IPS-NIHi11 (cell line): ENCODE data around the gene SIRT7.
A peak's percentile ranks its signal among the peaks of the same experiment; 100 is the strongest.

Experiments
- DNase-seq: peaks from one replicate; pipeline ENCODE4 v3.0.0; 2012; ENCODE audit warnings: mixed read lengths, low spot score

SIRT7 gene

DNA sequence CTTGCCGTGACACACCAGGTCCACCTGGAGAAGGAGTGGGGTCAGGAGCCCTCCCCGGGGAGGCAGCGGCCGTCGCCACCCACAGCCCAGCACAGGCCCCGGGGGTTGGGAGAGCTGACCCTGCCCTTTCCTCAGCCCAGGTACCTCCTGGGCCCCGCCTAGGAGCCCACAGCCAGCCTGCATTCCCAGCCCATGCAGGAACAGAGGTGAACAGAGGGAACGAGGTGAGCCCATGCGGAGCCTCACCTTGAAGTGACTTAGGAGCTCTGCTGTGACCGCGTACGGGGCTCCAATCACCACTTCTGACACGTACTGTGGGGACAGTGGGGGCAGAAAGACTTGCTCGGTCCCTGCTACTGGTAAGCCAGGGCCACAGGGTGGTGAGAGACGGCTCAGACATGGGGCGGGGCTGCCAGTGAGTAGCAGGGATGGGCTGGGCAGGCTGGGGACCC, 12.5 kb downstream of the SIRT7 start:
- DNase-seq: no peak

DNA sequence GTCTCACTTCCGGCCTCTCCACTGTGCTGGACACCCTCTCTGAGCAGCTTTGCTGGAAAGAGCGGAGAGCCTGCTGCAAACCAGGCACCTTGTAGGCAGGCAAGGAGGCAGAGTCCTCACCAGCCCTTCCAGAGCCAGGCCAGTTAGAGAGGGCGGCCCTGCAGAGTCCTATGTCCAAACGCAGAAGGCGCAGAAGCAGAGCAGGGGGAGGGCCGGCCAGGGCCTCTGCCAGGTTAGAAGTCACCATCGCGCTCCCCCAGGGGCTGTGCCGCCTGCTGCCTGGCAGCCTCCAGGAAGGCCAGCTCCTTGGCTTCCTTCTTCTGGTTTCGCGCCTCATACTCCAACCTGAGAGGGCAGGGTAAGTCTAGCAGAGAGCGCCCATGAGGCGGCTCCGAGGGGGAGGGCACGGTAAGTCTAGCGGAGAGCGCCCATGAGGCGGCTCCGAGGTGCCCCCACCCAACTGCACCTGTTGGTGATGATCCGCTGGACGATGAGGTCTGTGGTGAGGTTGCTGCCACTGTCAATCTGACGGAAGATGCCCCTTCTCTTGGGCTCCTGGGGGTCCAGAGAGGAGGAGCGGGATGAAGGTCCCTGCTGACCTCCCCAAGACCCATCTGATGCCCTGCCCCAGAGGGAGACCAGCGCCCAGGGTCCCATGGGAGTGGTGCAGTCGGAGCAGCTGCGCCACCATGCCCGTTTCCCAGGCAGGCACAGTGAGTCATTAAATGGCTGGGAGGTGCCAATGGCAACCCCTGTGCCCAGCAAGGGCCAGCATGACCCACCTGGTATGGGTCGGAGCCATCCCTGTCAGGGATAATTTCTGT, 13.2 kb downstream of the SIRT7 start:
- no peak for DNase-seq

GRCh38 chr17:81903896-81904599, 13.9 kb downstream of the SIRT7 start:
- DNase-seq: no peak

GRCh38 chr17:81903415-81903831, 14.6 kb downstream of the SIRT7 start:
- no peak for DNase-seq

DNA sequence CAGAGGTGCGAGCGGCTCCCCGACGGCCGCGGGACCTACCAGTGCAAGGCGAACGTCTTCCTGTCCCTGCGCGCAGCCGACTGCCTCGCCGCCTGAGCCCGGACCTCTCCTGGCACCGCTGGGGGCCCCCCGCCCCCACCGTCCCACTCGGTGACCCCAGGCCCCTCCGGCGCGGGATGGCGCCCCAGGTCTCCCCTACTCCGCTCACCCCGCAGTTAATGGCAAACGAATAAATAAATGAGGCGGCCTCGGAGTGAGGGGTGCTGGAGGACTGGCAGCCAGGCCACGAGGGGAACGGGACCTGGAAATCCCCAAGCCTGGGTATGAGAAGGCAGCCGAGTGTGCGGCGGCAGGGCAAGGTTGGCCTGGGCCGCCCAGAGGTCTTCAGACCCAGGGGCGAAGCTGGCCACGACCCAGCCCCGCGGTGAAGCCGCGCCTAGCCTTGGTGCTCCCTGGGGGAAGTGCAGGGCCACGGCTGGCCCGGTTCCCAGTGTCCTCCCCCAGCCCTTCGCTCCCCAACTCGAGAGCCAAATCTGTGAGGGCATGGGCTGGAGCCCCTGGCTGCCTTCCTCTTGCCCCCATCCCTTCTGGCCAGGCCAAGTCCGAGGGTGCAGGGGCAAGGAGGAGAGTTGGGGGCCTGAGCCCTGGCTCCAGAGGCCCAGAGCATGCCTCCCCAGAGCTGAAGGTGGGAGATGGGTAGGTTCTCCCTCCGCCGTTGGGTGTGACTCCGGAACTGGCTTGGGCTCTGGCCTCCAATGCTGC, 15.1 kb downstream of the SIRT7 start:
- peak; percentile 45 for DNase-seq

DNA sequence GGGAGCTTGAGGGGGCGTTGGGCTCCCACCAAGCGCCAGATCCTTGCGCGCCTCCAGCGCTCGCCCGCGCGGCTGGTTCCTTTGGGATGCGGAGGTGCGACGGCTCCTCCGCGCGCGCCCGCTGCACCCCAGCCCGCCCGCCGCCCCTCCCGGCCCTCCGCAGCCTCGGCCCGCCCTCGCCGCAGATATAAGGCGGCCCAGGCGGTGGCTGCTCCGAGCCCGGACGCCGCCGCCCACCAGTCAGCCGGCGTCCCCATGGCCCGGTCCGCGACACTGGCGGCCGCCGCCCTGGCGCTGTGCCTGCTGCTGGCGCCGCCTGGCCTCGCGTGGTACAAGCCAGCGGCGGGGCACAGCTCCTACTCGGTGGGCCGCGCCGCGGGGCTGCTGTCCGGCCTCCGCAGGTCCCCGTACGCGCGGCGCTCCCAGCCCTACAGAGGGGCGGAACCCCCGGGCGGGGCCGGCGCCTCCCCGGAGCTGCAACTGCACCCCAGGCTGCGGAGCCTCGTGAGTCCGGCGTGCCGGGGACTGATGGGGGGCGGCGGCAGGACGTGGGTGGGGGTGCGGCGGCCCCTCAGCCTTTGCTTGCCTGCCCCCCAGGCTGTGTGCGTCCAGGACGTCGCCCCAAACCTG, 15.8 kb downstream of the SIRT7 start, which contains the start of gene NPB:
Gene NPB, plus strand, starts transcription at position 216 of the 630 bp plus-strand sequence. Its CDS starts 40 bp downstream, at position 256.
- peak; percentile 70 for DNase-seq

DNA sequence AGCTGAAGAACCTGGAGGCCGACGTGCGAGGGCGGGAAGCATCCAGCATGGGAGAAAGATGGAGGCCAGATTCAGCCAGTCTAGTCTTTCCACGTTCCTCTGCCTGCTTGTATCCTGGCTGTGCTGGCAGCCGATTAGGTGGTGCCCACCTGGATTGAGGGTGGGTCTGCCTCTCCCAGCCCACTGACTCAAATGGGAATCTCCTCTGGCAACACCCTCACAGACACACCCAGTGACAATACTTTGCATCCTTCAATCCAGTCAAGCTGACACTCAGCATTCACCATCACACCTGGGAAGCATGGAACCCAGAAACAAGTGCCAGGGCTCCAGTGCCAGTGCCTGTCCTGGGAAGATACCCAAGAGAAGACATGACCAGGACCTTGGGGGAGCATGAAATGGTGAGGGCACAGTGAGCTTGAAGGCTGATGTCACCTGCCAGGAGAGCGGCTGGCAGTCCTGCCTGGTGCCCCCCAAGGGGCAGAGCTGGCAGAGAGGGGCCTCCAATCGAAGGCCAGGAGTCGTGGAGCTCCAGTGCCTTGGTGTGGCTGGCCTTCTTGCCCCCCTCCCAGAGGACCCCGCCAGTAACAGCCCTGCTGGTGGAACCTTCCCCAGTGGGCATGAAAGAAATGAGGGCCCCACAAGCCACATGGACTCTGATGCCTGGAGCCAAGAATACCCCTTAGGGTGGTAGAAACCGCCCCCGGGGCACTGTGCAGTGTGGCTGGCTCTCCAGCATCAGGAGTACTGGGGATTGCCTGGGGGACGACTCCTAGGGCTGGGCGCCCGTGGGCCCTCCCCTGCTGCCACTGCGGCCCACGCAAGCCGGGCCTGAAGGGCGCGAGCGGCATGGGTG, 16.6 kb downstream of the SIRT7 start:
- no peak for DNase-seq

- no peak for DNase-seq
Observed at GRCh38 chr17:81900181-81900820, 17.7 kb downstream of the SIRT7 start.

GRCh38 chr17:81899514-81900166, 18.3 kb downstream of the SIRT7 start:
- DNase-seq: no peak

GRCh38 chr17:81898885-81899284, 19.1 kb downstream of the SIRT7 start:
- DNase-seq: no peak

DNA sequence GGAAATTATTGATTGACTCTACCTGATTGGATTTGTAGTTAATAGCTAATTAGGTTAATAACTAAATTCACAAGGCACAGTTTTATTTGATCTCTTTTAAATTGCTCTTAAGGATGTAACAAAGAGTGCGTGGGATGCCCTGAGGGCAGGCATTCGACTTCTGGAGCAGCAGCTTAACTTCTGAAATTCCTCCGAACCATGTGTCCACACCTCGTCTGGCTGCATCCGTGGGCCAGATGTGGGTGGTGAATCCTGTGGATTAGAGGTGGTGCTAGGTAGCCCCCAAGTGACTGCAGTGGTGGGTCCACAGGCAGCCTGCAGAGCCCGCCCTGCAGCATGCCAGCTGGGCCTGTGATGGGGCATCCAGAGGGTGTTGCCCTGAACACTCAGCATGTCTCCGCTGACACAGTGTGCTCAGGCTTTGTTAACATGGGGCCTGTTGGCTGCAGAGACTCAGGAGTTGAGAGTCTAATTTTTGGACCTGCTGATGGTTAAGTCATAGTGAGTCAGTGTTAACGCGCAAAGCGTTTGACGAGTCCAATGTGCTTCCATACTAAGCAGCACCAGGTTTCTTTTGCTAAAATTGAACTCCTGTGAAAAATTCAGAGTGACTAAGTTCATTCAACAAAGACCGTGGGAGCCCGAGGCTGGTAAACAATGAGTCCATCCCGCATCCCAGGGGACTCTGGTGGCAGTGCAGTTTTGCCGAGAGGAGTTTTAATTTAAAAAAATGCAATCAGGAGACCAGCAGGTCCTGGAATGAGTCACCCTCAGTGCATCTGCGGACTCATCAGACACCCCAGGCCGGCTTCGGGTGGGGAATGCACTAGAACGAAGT, 19.7 kb downstream of the SIRT7 start:
- DNase-seq: no peak

GRCh38 chr17:81895400-81895799, 22.6 kb downstream of the SIRT7 start:
- no peak for DNase-seq

DNA sequence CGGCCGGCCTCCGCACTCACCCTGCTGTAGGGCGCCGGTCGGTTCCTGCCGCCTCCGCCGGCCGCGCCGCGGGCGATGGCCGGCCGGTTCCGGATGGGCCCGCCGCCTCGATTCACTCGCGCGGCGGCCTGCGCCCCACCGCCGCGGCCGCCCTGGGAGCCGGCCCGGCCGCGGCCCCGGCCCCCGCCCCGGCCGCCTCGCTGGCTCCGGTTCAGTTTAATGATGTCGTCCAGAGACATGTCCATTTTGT, 26.7 kb downstream of the SIRT7 start:
- no peak for DNase-seq

- no peak for DNase-seq
Observed at GRCh38 chr17:81890447-81891302, 27.3 kb downstream of the SIRT7 start.

- DNase-seq: no peak
Observed at GRCh38 chr17:81889602-81890001, 28.4 kb downstream of the SIRT7 start.

- no peak for DNase-seq
Observed at GRCh38 chr17:81888988-81889595, 28.9 kb downstream of the SIRT7 start.

DNA sequence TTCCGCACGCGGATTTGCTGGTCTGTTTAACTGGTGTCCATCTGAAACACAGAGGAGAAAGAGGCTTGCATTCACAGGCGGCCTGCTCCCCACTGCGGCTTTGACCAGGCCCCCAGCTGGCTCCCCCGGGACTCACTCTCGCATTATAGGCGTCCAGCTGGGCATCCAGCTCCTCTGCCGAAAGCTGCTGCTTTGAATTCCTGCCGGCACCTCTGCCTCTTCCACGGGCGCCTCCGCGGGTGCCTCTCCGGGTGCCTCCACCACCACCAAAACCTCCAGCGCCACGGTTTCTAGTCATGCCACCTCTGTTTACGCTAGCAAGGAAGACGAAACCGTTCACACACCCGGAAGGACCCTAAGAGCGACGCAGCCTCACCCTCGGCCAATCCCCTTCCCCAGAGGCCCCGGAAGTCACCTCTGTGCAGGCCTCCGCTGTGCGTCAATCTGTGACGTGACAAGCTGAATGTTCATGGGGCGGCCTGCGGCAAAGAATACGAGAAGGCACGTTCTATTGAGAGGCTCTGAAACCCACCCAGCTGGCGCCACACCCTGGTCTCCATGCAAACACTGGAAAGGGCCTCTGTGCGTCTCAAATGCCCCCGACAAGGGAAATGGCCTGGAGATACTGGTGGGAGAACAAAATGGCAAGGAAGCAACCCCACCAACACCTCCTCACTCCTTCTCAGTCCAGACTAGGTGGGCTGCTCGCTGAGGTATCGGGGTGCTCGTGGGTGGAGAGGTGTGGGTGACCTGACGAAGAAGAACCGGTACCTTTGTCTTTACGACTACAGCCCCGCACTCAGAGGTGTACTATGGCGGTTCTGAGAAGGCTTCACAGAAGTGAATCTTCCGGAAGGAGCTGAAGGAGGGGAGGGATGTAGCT, 29.6 kb downstream of the SIRT7 start:
- DNase-seq: no peak
